SK-N-SH (cell line): ENCODE results near the gene AUTS2. TPM values are rescaled to one million over a fixed set of nuclear protein-coding genes. Genes with fewer than 3 reads are reported as not detected.
A peak's percentile ranks its signal among the peaks of the same experiment; 100 is the strongest.

Source experiments
- CTCF ChIA-PET: fragments of 300-600, 350-600 bp; formaldehyde crosslinking; extraction: SDS; loops from one replicate; lab custom pipeline; 2021; lab: Yijun Ruan, JAX
- POLR2A ChIA-PET: fragments of 350-600 bp; sonication (Branson Sonifier 250); formaldehyde crosslinking; extraction: SDS; loops from one replicate; lab custom pipeline; 2020; ENCODE audit warnings: antibody characterized with exemption, inconsistent platforms; lab: Yijun Ruan, JAX
- DNase-seq: peaks from one replicate; pipeline ENCODE4 v3.0.0; 2012
- H2AFZ ChIP-seq: fragments of 200-600 bp; sonication (generic); 2 replicates; pipeline ENCODE4 v1.8.1; 2016; ENCODE audit warnings: antibody characterized with exemption, mild to moderate bottlenecking, low read depth
- H3F3A ChIP-seq: fragments of 200-600 bp; sonication (generic); replicated peaks from 2 replicates; pipeline ENCODE3; 2016; ENCODE audit warnings: antibody characterized with exemption, mild to moderate bottlenecking; ENCODE audit not compliant: insufficient read depth
- H3K27ac ChIP-seq, 2 experiments: fragments of 200-500 bp in 1 of 2; fragments of 200-600 bp in 1 of 2; sonication (Bioruptor generic) in 1 of 2; sonication (generic), shearing (Covaris generic) in 1 of 2; 2 replicates each; pipeline versions ENCODE4 v1.5.1 to v1.6.1; 2014 to 2016; ENCODE audit warnings: low read depth in 2 of 2, inconsistent platforms in 1 of 2, low read length in 1 of 2, mild to moderate bottlenecking in 1 of 2, mixed read lengths in 1 of 2
- H3K27me3 ChIP-seq: fragments of 200-600 bp; sonication (generic), shearing (Covaris generic); 2 replicates; pipeline ENCODE4 v1.6.1; 2016; ENCODE audit warnings: mixed run types; ENCODE audit not compliant: insufficient read depth
- H3K36me3 ChIP-seq, 2 experiments: fragments of 200-500 bp in 1 of 2; fragments of 200-600 bp in 1 of 2; sonication (Bioruptor generic) in 1 of 2; sonication (generic) in 1 of 2; replicated peaks in 1 of 2; 2 replicates each; pipeline versions ENCODE3 to v1.5.1; 2014 to 2016; ENCODE audit warnings: low read length in 1 of 2, mild to moderate bottlenecking in 1 of 2; ENCODE audit not compliant: insufficient read depth in 2 of 2, control insufficient read depth in 1 of 2
- H3K4me1 ChIP-seq, 2 experiments: fragments of 200-500 bp in 1 of 2; fragments of 200-600 bp in 1 of 2; sonication (Bioruptor generic) in 1 of 2; sonication (generic), shearing (Covaris generic) in 1 of 2; 2 replicates each; pipeline versions ENCODE4 v1.5.1 to v1.6.1; 2014 to 2016; ENCODE audit warnings: low read depth in 1 of 2, low read length in 1 of 2, mixed run types in 1 of 2; ENCODE audit not compliant: insufficient read depth in 2 of 2, control insufficient read depth in 1 of 2
- H3K4me2 ChIP-seq: fragments of 200-600 bp; sonication (generic), shearing (Covaris generic); 2 replicates; pipeline ENCODE4 v1.6.1; 2017; ENCODE audit warnings: mixed run types
- H3K4me3 ChIP-seq, 2 experiments: fragments of 200-500 bp in 1 of 2; fragments of 200-600 bp in 1 of 2; sonication (Bioruptor generic) in 1 of 2; sonication (generic), shearing (Covaris generic) in 1 of 2; 2 replicates each; pipeline versions ENCODE4 v1.5.1 to v1.8.1; 2014 to 2016; ENCODE audit warnings: low read depth in 2 of 2, inconsistent platforms in 1 of 2, low read length in 1 of 2, mild to moderate bottlenecking in 1 of 2, mixed read lengths in 1 of 2, moderate library complexity in 1 of 2
- H3K79me2 ChIP-seq: fragments of 200-600 bp; sonication (generic); 2 replicates; pipeline ENCODE4 v1.8.1; 2017; ENCODE audit warnings: mild to moderate bottlenecking; ENCODE audit not compliant: insufficient read depth
- H3K9ac ChIP-seq: fragments of 200-600 bp; sonication (generic); 2 replicates; pipeline ENCODE4 v1.6.1; 2017; ENCODE audit warnings: mixed run types
- H3K9me2 ChIP-seq: fragments of 200-600 bp; sonication (generic); 2 replicates; pipeline ENCODE4 v1.6.1; 2017; ENCODE audit warnings: mixed run types
- H3K9me3 ChIP-seq: fragments of 200-600 bp; sonication (generic); 2 replicates; pipeline ENCODE4 v1.6.1; 2017; ENCODE audit warnings: mixed run types, mild to moderate bottlenecking, moderate library complexity
- H4K20me1 ChIP-seq: fragments of 200-600 bp; sonication (generic); 2 replicates; pipeline ENCODE4 v1.6.1; 2017; ENCODE audit warnings: mild to moderate bottlenecking, mixed run types; ENCODE audit not compliant: insufficient read depth
- CHD2 ChIP-seq: fragments of 150-350 bp; IDR thresholded peaks from 2 replicates; pipeline ENCODE4 v1.6.1; 2018; ENCODE audit warnings: low read length; ENCODE audit not compliant: partially characterized antibody
- ELF1 ChIP-seq: IDR thresholded peaks from 2 replicates; pipeline ENCODE4 v1.4.0; 2012
- FOSL2 ChIP-seq: IDR thresholded peaks from 2 replicates; pipeline ENCODE4 v1.4.0; 2012; ENCODE audit warnings: low read depth, mild to moderate bottlenecking, moderate library complexity, borderline replicate concordance
- FOXJ3 ChIP-seq: sonication (generic); formaldehyde crosslinking; IDR thresholded peaks from 2 replicates; pipeline ENCODE4 v1.5.1; 2020; ENCODE audit warnings: mild to moderate bottlenecking, missing genetic modification reagents
- FOXM1 ChIP-seq: IDR thresholded peaks from 2 replicates; pipeline ENCODE4 v1.4.0; 2012; ENCODE audit warnings: low read depth, mild to moderate bottlenecking
- POLR2AphosphoS5 ChIP-seq: IDR thresholded peaks from 2 replicates; pipeline ENCODE4 v1.6.1; 2012; ENCODE audit warnings: low read depth, low read length
- SMC3 ChIP-seq: IDR thresholded peaks from 2 replicates; pipeline ENCODE4 v1.6.1; 2012; ENCODE audit warnings: low read depth, low read length, improper control_type of control experiment
- TAF1 ChIP-seq: IDR thresholded peaks from 2 replicates; pipeline ENCODE4 v1.6.1; 2012; ENCODE audit warnings: low read depth, mild to moderate bottlenecking, low read length, moderate library complexity, borderline replicate concordance
- TCF12 ChIP-seq: IDR thresholded peaks from 2 replicates; pipeline ENCODE4 v1.4.0; 2012
- WGBS: methylation state at CpG from one replicate; pipeline ENCODE4 v1.1.6; 2017; ENCODE audit warnings: low lambda C conversion rate; 5-methylcytosine and 5-hydroxymethylcytosine counted together
- polyA plus RNA-seq, 3 experiments: library from polyadenylated mRNA; depleted of rRNA; stranded (reverse); fragments of >200 nt; gene quantifications; 2 replicates each; pipeline ENCODE4 v1.2.3, GENCODE V29; 2012
- TF ChIP-seq, protein P1 (sequence below): fragments of 200-600 bp; sonication (generic); IDR thresholded peaks from 2 replicates; pipeline ENCODE4 v1.6.1; 2017; ENCODE audit warnings: antibody characterized with exemption, mild to moderate bottlenecking, moderate library complexity
- TF ChIP-seq, protein P2 (sequence below): IDR thresholded peaks from 2 replicates; pipeline ENCODE4; 2012
- TF ChIP-seq, protein P3 (sequence below): IDR thresholded peaks from 2 replicates; pipeline ENCODE4 v1.4.0; 2012; ENCODE audit warnings: low read depth
- TF ChIP-seq, protein P4 (sequence below): IDR thresholded peaks from 2 replicates; pipeline ENCODE4 v1.6.1; 2012; ENCODE audit warnings: mild to moderate bottlenecking, low read depth, low read length, moderate library complexity

Gene AUTS2
- polyA plus RNA-seq, 1 of the 3 experiments (the other 2 are of a cell fraction) = 15.6 TPM

DNA sequence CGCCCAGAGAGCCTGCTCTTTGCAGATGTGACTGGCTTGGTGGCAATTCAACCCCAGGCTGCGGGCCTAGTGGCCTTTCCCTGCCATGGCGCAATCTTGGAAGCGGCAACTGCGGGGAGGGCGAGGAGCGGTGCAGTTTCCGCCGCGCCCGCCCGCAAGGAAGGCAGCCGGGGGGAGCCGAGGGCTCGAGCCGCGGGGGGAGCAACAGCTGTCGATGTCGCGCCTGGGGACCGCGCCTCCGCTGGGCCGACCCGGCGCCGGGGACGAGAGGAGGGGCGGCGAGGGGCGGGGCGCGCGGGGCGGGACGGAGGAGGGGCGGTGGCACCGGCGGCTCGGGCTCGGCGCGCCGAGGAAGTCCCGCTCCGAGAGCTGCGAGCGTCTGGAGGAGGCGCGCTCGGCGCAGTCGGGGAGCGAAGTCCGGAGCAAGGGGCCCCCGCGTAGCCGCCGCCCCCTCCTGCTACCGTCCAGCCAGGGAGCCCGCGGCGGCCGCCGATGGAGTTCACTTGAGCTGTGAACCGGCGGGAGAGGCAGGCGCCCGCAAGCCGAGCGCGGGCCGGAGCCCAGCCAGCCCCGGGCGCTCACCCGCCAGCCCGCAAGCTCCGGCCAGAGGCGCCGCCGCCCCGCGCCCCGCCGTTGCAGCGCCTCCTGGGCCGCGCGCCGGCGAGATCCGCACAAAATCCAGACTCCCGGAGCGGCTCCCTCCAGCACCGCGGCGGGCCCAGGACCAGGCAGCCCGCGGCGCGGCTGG is 1095.6 kb downstream of the AUTS2 start:
- no peaks in the 10 kb centered on the region for H3K9me2 ChIP-seq
- peaks cover 9 to 30% of the 10 kb centered on the region in 2 experiments; a peak in 3 of 4 replicates for H3K4me1 ChIP-seq
- TF ChIP-seq FOSL2 = no peak
- TF ChIP-seq, protein P1, sequence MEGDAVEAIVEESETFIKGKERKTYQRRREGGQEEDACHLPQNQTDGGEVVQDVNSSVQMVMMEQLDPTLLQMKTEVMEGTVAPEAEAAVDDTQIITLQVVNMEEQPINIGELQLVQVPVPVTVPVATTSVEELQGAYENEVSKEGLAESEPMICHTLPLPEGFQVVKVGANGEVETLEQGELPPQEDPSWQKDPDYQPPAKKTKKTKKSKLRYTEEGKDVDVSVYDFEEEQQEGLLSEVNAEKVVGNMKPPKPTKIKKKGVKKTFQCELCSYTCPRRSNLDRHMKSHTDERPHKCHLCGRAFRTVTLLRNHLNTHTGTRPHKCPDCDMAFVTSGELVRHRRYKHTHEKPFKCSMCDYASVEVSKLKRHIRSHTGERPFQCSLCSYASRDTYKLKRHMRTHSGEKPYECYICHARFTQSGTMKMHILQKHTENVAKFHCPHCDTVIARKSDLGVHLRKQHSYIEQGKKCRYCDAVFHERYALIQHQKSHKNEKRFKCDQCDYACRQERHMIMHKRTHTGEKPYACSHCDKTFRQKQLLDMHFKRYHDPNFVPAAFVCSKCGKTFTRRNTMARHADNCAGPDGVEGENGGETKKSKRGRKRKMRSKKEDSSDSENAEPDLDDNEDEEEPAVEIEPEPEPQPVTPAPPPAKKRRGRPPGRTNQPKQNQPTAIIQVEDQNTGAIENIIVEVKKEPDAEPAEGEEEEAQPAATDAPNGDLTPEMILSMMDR = peak; percentile 42
- TF ChIP-seq, protein P2, sequence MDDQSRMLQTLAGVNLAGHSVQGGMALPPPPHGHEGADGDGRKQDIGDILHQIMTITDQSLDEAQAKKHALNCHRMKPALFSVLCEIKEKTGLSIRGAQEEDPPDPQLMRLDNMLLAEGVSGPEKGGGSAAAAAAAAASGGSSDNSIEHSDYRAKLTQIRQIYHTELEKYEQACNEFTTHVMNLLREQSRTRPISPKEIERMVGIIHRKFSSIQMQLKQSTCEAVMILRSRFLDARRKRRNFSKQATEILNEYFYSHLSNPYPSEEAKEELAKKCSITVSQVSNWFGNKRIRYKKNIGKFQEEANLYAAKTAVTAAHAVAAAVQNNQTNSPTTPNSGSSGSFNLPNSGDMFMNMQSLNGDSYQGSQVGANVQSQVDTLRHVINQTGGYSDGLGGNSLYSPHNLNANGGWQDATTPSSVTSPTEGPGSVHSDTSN = peak; percentile 47; the same call in 1 of the 2 replicates
- no peak; the same call in 1 of the 2 replicates for TF ChIP-seq SMC3
- peak; percentile 84 for TF ChIP-seq POLR2AphosphoS5
- TF ChIP-seq ELF1 = no peak
- TF ChIP-seq CHD2 = peak; percentile 12
- TF ChIP-seq, protein P3, sequence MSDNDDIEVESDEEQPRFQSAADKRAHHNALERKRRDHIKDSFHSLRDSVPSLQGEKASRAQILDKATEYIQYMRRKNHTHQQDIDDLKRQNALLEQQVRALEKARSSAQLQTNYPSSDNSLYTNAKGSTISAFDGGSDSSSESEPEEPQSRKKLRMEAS = peak; percentile 54; the same call in 1 of the 2 replicates
- TF ChIP-seq TCF12 = peak; percentile 33; the same call in 1 of the 2 replicates
- TF ChIP-seq FOXJ3 (CRISPR knock-in tag) = no peak
- no peak for TF ChIP-seq FOXM1
- peak; percentile 84 for TF ChIP-seq TAF1
- TF ChIP-seq, protein P4, sequence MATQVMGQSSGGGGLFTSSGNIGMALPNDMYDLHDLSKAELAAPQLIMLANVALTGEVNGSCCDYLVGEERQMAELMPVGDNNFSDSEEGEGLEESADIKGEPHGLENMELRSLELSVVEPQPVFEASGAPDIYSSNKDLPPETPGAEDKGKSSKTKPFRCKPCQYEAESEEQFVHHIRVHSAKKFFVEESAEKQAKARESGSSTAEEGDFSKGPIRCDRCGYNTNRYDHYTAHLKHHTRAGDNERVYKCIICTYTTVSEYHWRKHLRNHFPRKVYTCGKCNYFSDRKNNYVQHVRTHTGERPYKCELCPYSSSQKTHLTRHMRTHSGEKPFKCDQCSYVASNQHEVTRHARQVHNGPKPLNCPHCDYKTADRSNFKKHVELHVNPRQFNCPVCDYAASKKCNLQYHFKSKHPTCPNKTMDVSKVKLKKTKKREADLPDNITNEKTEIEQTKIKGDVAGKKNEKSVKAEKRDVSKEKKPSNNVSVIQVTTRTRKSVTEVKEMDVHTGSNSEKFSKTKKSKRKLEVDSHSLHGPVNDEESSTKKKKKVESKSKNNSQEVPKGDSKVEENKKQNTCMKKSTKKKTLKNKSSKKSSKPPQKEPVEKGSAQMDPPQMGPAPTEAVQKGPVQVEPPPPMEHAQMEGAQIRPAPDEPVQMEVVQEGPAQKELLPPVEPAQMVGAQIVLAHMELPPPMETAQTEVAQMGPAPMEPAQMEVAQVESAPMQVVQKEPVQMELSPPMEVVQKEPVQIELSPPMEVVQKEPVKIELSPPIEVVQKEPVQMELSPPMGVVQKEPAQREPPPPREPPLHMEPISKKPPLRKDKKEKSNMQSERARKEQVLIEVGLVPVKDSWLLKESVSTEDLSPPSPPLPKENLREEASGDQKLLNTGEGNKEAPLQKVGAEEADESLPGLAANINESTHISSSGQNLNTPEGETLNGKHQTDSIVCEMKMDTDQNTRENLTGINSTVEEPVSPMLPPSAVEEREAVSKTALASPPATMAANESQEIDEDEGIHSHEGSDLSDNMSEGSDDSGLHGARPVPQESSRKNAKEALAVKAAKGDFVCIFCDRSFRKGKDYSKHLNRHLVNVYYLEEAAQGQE = peak; percentile 64; the same call in 1 of the 2 replicates
- TF ChIP-seq, all 33 proteins: peak for 8
- Histone ChIP-seq H4K20me1 (peaks cover 23% of the 10 kb centered on the region), H3K27me3 (no peaks in the 10 kb centered on the region), H3K4me2 (peak overlapping the region; percentile 78; the same call in 1 of the 2 replicates), H3K79me2 (peaks cover 43% of the 10 kb centered on the region), H3F3A (peaks cover 5% of the 10 kb centered on the region), H3K27ac (peak overlapping the region in 1 of 2 experiments; percentile 87; a peak in 2 of 4 replicates), H3K4me3 (peak overlapping the region; percentile 79 to 97), H3K9ac (peak overlapping the region; percentile 63; the same call in 1 of the 2 replicates), H2AFZ (peak overlapping the region; percentile 66), H3K36me3 (peaks cover 2 to 10% of the 10 kb centered on the region in 2 experiments), H3K9me3 (no peaks in the 10 kb centered on the region)
- peak; percentile 96 for DNase-seq
- CTCF ChIA-PET = interaction anchor here (0.9 to 9.3 kb wide), 9 partner anchors 8 to 650 kb away, joined by 3 to 119 read pairs (median 6); no protein-coding TSS in a partner anchor
- POLR2A ChIA-PET = interaction anchor here (0.6 to 2.0 kb wide), 9 partner anchors 9 to 759 kb away, joined by 3 to 10 read pairs (median 4); no protein-coding TSS in a partner anchor
- WGBS = 1% methylated on average over 52 of the region's 101 CpGs
